Measurements from ENCODE around the gene GUCY2D.
"Not testable (repeated sequence)": the region's sequence is repeated elsewhere in the genome, so short reads cannot be mapped to it uniquely, and the experiment has no call there.

DNA sequence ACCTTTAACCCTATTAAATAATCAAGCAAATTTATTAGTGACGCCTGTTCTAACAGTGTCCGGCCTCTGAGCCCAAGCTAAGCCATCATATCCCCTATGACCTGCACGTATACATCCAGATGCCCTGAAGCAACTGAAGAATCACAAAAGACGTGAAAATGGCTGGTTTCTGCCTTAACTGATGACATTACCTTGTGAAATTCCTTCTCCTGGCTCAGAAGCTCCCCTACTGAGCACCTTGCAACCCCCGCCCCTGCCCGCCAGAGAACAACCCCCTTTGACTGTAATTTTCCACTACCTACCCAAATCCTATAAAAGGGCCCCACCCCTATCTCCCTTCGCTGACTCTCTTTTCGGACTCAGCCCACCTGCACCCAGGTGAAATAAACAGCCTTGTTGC, 59.4 kb downstream of the GUCY2D start:
- not testable (repeated sequence) for TF ChIP-seq ZNF274 (IDR thresholded peaks at IDR 0.05; ENCODE audit: low read depth, low read length); SUZ12 (IDR thresholded peaks at IDR 0.05; ENCODE audit: extremely low read depth, insufficient read depth, insufficient read length)
